ENCODE results near the gene GTPBP6.

GTPBP6 gene

GRCh38 chrX:350534-351323 lies 32.1 kb upstream of the GTPBP6 start:
- no peak for DNase-seq (ENCODE audit: insufficient read length)
- no peak for FAIRE-seq
- TF ChIP-seq POLR2AphosphoS5 (IDR thresholded peaks at IDR 0.05; ENCODE audit: low read depth, low read length) (no peak), POLR2A (IDR thresholded peaks at IDR 0.05; ENCODE audit: low read depth, low read length) (no peak), TAF1 (IDR thresholded peaks at IDR 0.05; ENCODE audit: borderline replicate concordance, low read depth, low read length) (no peak)

- TF ChIP-seq POLR2A (IDR thresholded peaks at IDR 0.05; ENCODE audit: low read depth, low read length) = no peak
- TF ChIP-seq TAF1 (IDR thresholded peaks at IDR 0.05; ENCODE audit: borderline replicate concordance, low read depth, low read length) = no peak
- no peak for FAIRE-seq
- DNase-seq (ENCODE audit: insufficient read length) = no peak
Measured at GRCh38 chrX:350148-350533, 31.5 kb upstream of the GTPBP6 start.

- DNase-seq (ENCODE audit: insufficient read length) (no peak), FAIRE-seq (no peak)
- TF ChIP-seq TAF1 (IDR thresholded peaks at IDR 0.05; ENCODE audit: borderline replicate concordance, low read depth, low read length) = no peak
- no peak for TF ChIP-seq POLR2A (IDR thresholded peaks at IDR 0.05; ENCODE audit: low read depth, low read length)
- no peak for TF ChIP-seq POLR2AphosphoS5 (IDR thresholded peaks at IDR 0.05; ENCODE audit: low read depth, low read length)
Measured at GRCh38 chrX:349702-350101, 31.1 kb upstream of the GTPBP6 start.

GRCh38 chrX:349196-349595 lies 30.6 kb upstream of the GTPBP6 start:
- DNase-seq (ENCODE audit: insufficient read length) (no peak), FAIRE-seq (no peak)
- TF ChIP-seq TAF1 (IDR thresholded peaks at IDR 0.05; ENCODE audit: borderline replicate concordance, low read depth, low read length) (no peak), POLR2AphosphoS5 (IDR thresholded peaks at IDR 0.05; ENCODE audit: low read depth, low read length) (no peak), POLR2A (IDR thresholded peaks at IDR 0.05; ENCODE audit: low read depth, low read length) (no peak)

- no peak for DNase-seq (ENCODE audit: insufficient read length)
- no peak for TF ChIP-seq TAF1 (IDR thresholded peaks at IDR 0.05; ENCODE audit: borderline replicate concordance, low read depth, low read length)
- TF ChIP-seq POLR2AphosphoS5 (IDR thresholded peaks at IDR 0.05; ENCODE audit: low read depth, low read length) = no peak
- no peak for TF ChIP-seq POLR2A (IDR thresholded peaks at IDR 0.05; ENCODE audit: low read depth, low read length)
- FAIRE-seq = no peak
Measured at GRCh38 chrX:348461-349117, 30.0 kb upstream of the GTPBP6 start.

- FAIRE-seq = no peak
- no peak for TF ChIP-seq POLR2AphosphoS5 (IDR thresholded peaks at IDR 0.05; ENCODE audit: low read depth, low read length)
- TF ChIP-seq TAF1 (IDR thresholded peaks at IDR 0.05; ENCODE audit: borderline replicate concordance, low read depth, low read length) = no peak
- no peak for TF ChIP-seq POLR2A (IDR thresholded peaks at IDR 0.05; ENCODE audit: low read depth, low read length)
Measured at GRCh38 chrX:347351-348117, 28.9 kb upstream of the GTPBP6 start.

GRCh38 chrX:346034-346813 lies 27.6 kb upstream of the GTPBP6 start:
- TF ChIP-seq POLR2AphosphoS5 (IDR thresholded peaks at IDR 0.05; ENCODE audit: low read depth, low read length) = no peak
- TF ChIP-seq POLR2A (IDR thresholded peaks at IDR 0.05; ENCODE audit: low read depth, low read length) = no peak
- TF ChIP-seq TAF1 (IDR thresholded peaks at IDR 0.05; ENCODE audit: borderline replicate concordance, low read depth, low read length) = no peak
- no peak for FAIRE-seq
- DNase-seq (ENCODE audit: insufficient read length) = no peak

More at GRCh38 chrX:347351-348117, 28.9 kb upstream of the GTPBP6 start:
- no peak for DNase-seq (ENCODE audit: insufficient read length)

- TF ChIP-seq POLR2A (IDR thresholded peaks at IDR 0.05; ENCODE audit: low read depth, low read length) = no peak
- TF ChIP-seq POLR2AphosphoS5 (IDR thresholded peaks at IDR 0.05; ENCODE audit: low read depth, low read length) = no peak
- TF ChIP-seq TAF1 (IDR thresholded peaks at IDR 0.05; ENCODE audit: borderline replicate concordance, low read depth, low read length) = no peak
- DNase-seq (ENCODE audit: insufficient read length) (no peak), FAIRE-seq (no peak)
Measured at GRCh38 chrX:345020-345925, 26.7 kb upstream of the GTPBP6 start.

GRCh38 chrX:344371-344901 lies 25.8 kb upstream of the GTPBP6 start:
- TF ChIP-seq POLR2A (IDR thresholded peaks at IDR 0.05; ENCODE audit: low read depth, low read length) = no peak
- TF ChIP-seq POLR2AphosphoS5 (IDR thresholded peaks at IDR 0.05; ENCODE audit: low read depth, low read length) = no peak
- no peak for TF ChIP-seq TAF1 (IDR thresholded peaks at IDR 0.05; ENCODE audit: borderline replicate concordance, low read depth, low read length)
- FAIRE-seq = no peak
- DNase-seq (ENCODE audit: insufficient read length) = no peak

GRCh38 chrX:341541-342101 lies 23.0 kb upstream of the GTPBP6 start:
- DNase-seq (ENCODE audit: insufficient read length) (no peak), FAIRE-seq (no peak)
- TF ChIP-seq TAF1 (IDR thresholded peaks at IDR 0.05; ENCODE audit: borderline replicate concordance, low read depth, low read length) = no peak
- TF ChIP-seq POLR2A (IDR thresholded peaks at IDR 0.05; ENCODE audit: low read depth, low read length) = no peak
- no peak for TF ChIP-seq POLR2AphosphoS5 (IDR thresholded peaks at IDR 0.05; ENCODE audit: low read depth, low read length)
